ENCODE measurements around the gene JAK2. TPM values are rescaled to one million over a fixed set of nuclear protein-coding genes. Genes with fewer than 3 reads are reported as not detected.

The JAK2 gene
- total RNA-seq, 1 donor from 2014 or later, result 52.8 TPM

- intact Hi-C loops (cut with DNase I), result no loop called here
- no peak for DNase-seq (ENCODE audit: low spot score)
Measured at GRCh38 chr9:4973902-4974301, 11.2 kb upstream of the JAK2 start.

- intact Hi-C loops (cut with DNase I), result no loop called here
- no peak for DNase-seq (ENCODE audit: low spot score)
Measured at GRCh38 chr9:4979239-4979638, 5.8 kb upstream of the JAK2 start.

DNA sequence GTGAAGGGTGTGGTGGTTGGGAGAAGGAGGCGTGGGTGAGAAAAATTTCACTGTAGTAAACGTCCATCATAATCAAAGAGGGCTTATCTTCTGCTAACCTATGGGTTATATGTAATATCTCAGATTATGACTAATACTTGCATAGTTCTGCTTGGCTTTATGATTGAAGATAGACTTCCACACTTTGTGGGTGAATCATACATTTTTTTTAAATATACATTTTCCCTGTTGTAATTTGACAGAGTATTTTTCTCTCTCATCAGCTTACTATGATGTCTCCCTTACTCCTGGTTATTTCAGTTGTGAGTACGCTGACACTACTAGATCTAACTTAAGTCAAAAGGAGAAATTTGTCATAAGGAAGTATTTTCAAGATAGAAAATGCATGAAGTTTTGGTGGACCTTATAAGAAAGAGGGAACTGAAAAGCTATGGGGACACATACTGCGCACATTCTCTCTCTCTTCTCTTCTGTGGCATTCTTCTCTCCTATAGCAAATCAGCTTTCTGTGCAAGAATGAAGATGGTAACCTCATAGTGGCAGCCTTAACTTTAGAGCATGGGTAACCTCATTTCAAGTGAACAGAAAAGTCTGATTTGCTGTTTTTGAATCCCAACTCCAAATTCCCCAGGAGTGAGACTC lies 4.9 kb upstream of the JAK2 start:
- intact Hi-C loops (cut with DNase I), result loop anchor here (5.0 to 10.0 kb wide), 3 partner anchors 43 to 625 kb away; partner anchors contain the start of genes PLPP6 and SPATA6L
- DNase-seq (ENCODE audit: low spot score), result no peak

DNA sequence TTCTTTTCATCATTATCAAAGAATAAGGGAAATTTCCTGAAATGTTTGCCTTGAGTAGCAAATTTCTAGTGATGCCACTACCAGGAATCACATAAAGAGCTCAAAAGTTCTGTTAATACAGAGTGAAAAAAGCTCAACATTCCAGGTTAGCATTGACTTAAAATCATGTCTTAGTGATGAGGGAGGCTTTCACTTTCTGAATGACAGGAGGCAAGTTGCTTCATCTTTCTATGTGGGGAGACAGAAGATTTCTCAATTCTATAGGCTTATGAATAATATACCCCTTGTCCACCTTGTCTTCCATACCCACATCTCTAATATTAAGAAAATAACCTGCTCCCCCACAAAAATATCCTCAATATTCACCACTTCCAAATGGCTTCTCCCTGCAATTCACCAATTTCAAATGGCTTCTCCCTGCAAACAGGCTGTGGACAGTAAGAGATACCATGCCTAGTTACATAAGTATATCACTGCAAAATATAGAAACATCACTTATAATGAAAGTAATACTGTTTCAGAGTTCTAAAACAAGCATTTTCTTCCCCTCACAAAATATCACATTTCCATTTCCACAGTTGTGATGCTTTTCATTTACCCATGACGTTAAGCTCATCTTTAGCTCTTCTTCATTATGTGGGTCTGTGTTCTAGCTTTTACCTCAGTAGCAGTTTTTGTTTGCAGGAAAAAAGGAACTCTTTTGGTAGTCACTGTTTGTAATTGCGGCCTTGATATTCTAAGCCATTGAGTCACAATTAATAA lies 2.2 kb upstream of the JAK2 start:
- no peak for DNase-seq (ENCODE audit: low spot score)
- intact Hi-C loops (cut with DNase I), result loop anchor here (5.0 to 10.0 kb wide), 3 partner anchors 46 to 622 kb away; partner anchors contain the start of genes PLPP6 and SPATA6L

DNA sequence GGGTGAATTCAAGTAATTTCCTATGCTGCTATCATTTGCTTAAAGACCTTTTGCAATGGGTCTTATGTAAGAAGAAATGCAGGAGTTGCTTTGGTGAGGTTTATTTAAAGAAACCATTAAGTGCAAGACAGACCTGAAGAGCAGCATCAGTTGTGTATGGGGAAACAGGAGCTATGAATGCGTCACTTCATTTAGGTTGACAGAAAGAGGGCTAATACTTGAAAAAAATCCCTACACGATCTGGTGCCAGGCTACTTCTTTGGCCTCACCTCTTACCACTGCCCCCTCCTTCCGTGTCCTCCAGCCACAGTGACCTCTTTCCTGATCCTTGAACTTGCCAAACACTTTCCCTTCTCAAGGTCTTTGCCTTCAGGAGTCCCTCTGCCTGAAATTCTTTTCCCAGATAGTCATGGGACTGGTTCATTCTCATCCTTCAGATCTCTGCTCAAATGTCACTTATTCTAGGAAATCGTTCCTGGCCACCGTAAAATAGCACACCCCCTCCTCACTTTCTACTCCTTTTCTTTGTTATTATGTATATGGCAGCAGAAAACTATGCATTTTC lies 1.4 kb upstream of the JAK2 start:
- intact Hi-C loops (cut with DNase I), result loop anchor here (2.0 to 10.0 kb wide), 4 partner anchors 46 to 621 kb away; partner anchors contain the start of genes PLPP6, RCL1 and SPATA6L
- DNase-seq (ENCODE audit: low spot score), result no peak

DNA sequence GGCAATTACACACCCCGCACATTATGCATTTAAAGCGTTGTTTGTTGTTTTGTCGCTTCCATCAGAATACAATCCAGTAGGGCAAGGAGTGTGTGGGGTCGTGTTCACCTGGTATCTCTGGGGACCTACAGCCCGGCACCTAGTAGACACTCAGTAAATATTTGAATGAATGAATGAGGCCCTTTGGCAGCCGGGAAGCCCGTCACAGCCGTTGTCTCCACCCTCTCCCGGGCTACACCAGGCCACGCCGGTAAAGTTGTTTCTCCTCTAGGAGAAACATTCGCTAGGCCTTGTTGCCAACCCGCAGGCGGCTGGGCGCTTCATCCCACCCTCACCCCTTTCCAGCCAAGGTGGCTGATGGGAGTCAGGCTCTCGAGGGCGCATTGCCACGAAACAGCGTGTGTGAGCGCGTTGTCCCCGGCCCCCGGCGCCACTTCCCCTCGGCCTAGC lies 876 bp upstream of the JAK2 start:
- DNase-seq (ENCODE audit: low spot score), result no peak
- intact Hi-C loops (cut with DNase I), result loop anchor here (2.0 to 10.0 kb wide), 4 partner anchors 47 to 621 kb away; partner anchors contain the start of genes PLPP6, RCL1 and SPATA6L

- peak; percentile 79 for DNase-seq (ENCODE audit: low spot score)
- intact Hi-C loops (cut with DNase I), result loop anchor here (2.0 to 10.0 kb wide), 4 partner anchors 143 to 619 kb away; partner anchors contain the start of genes PLPP6, RCL1 and SPATA6L
Measured at GRCh38 chr9:4985386-4986266, 554 bp downstream of the JAK2 start.

DNA sequence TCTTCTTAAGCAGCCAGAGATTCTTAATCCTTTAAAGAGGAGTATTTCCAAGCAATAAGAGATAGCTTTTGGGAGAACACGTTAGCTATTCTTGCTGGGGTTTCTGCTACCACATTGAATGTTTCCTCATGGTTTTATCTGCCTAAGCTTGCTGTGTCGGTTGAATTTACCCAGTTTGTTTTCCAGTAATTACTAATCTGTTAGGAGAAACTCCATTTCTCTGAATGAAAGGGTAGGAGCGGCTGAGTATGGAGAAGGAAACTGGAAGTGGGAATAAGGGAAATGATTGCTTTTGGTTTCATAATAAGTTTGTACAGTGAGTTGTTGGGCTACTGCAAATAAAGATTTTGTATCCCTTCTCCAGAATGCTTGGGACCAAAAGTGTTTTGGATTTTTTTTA lies 1.2 kb downstream of the JAK2 start:
- intact Hi-C loops (cut with DNase I), result loop anchor here (5.0 to 10.0 kb wide), 3 partner anchors 144 to 619 kb away; partner anchors contain the start of genes PLPP6 and SPATA6L
- DNase-seq (ENCODE audit: low spot score), result no peak

GRCh38 chr9:4986783-4987182 lies 1.7 kb downstream of the JAK2 start:
- intact Hi-C loops (cut with DNase I), result loop anchor here (5.0 to 10.0 kb wide), 3 partner anchors 144 to 618 kb away; partner anchors contain the start of genes PLPP6 and SPATA6L
- no peak for DNase-seq (ENCODE audit: low spot score)

GRCh38 chr9:4987961-4988421 lies 2.9 kb downstream of the JAK2 start:
- no peak for DNase-seq (ENCODE audit: low spot score)
- intact Hi-C loops (cut with DNase I), result loop anchor here (1.0 to 10.0 kb wide), 4 partner anchors 146 to 617 kb away; partner anchors contain the start of genes PLPP6 and SPATA6L

GRCh38 chr9:4992872-4993271 lies 7.8 kb downstream of the JAK2 start:
- DNase-seq (ENCODE audit: low spot score), result no peak

DNA sequence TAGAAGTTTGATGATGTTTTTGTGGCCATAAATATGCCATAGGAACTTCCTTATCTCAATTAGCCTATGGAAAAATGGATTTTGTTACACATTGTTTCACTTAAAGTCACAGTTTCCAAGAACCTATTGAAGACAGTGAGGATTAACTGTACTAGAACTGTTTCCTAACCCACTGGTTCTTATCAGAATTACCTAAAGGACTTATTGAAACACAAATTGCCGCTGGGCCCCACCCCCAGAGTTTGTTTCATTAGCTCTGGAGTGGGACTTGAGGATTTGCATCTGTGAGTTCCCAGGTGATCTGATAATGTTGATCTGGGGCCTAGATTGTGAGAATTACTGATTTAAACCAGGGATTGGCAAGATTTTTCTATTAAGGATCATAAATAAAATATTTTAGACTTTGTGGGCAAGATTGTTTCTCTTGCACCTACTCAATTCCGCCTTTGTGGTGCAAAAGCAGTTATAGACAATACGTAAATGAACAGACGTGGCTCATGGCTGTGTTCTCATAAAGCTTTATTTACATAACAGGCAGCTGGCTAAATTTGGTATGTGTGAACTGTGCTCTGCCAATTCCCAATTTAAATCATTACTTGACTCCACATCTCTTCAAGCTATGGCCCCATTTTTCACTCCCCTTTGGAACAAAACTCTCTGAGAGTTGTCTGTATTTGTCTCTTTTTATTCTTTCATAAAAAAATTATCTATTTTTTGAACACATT lies 9.3 kb downstream of the JAK2 start:
- DNase-seq (ENCODE audit: low spot score), result no peak
- intact Hi-C loops (cut with DNase I), result no loop called here

More at GRCh38 chr9:4992872-4993271, 7.8 kb downstream of the JAK2 start:
- intact Hi-C loops (cut with DNase I), result no loop called here

- intact Hi-C loops (cut with DNase I), result no loop called here
Measured at GRCh38 chr9:4997196-4997595, 12.1 kb downstream of the JAK2 start.

GRCh38 chr9:4997631-4998030 lies 12.6 kb downstream of the JAK2 start:
- intact Hi-C loops (cut with DNase I), result no loop called here
- DNase-seq (ENCODE audit: low spot score), result no peak

More at GRCh38 chr9:4997196-4997595, 12.1 kb downstream of the JAK2 start:
- no peak for DNase-seq (ENCODE audit: low spot score)

GRCh38 chr9:5002811-5003210 lies 17.7 kb downstream of the JAK2 start:
- no peak for DNase-seq (ENCODE audit: low spot score)
- intact Hi-C loops (cut with DNase I), result no loop called here

DNA sequence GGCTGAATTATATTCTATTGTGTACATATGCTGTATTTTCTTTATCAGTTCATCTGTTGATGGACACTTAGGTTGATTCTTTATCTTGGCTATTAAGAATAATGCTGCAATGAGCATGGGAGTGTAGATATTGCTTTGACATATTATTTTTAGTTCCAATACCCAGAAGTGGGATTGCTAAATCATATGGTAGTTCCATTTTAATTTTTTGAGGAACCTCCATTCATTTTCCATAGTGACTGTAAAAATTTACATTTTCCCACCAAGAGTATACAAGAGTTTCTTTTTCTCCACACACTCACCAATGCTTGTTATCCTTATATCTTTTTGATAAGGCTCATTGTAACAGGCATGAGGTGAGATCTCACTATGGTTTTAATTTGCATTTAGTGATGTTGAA lies 19.4 kb downstream of the JAK2 start:
- intact Hi-C loops (cut with DNase I), result no loop called here
- no peak for DNase-seq (ENCODE audit: low spot score)

- intact Hi-C loops (cut with DNase I), result no loop called here
- DNase-seq (ENCODE audit: low spot score), result no peak
Measured at GRCh38 chr9:5008202-5008601, 23.1 kb downstream of the JAK2 start.

GRCh38 chr9:5013374-5013773 lies 28.3 kb downstream of the JAK2 start:
- no peak for DNase-seq (ENCODE audit: low spot score)
- intact Hi-C loops (cut with DNase I), result no loop called here

Measured in cardiac septum (tissue), 1 donor.